Glomerular endothelial cell (primary cell): ENCODE data around the gene ZNF611. TPM values are rescaled to one million over a fixed set of nuclear protein-coding genes. Genes with fewer than 3 reads are reported as not detected.
"Not testable (repeated sequence)": the region's sequence is repeated elsewhere in the genome, so short reads cannot be mapped to it uniquely, and the experiment has no call there.

Source experiments
- DNase-seq: peaks from one replicate; pipeline ENCODE4 v3.0.0-alpha.2; 2011; ENCODE audit warnings: low read depth, low spot score; ENCODE audit errors: extremely low read depth
- total RNA-seq: library from RNA; depleted of rRNA; stranded (reverse); fragments of >200 nt; gene quantifications from 2 replicates; pipeline ENCODE4 v1.2.3, GENCODE V29; 2015

The ZNF611 gene
- total RNA-seq = 9.5 and 12.8 TPM in 2 replicates

GRCh38 chr19:52734893-52735661 lies at the start of gene ZNF611:
Gene ZNF611 (minus strand): TSS chr19:52735044. CDS start chr19:52715894, 19,150 bp downstream.
- DNase-seq = peak; percentile 72

DNA sequence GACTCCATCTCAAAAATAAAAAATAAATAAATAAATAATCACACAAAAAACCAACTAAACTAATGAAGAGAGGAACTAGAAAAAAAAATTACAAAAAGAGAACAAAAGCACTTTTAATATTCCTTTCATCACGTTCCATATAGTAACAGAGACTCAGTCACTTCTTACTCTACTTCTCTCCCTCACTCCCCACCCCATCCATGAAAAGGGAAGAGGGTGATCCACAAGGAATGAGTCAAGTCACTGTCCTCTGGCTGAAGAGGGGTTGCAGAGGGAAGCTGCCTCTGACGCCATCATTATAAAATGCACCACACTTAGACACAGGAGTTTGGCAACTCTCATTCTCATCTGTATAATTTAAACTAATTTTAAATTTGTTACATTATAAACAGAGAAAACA lies 48.0 kb upstream of the ZNF611 start:
- not testable (repeated sequence) for DNase-seq

GRCh38 chr19:52778811-52779210 lies 44.0 kb upstream of the ZNF611 start:
- DNase-seq = no peak

- not testable (repeated sequence) for DNase-seq
Measured at GRCh38 chr19:52756447-52756846, 21.6 kb upstream of the ZNF611 start.

- DNase-seq = no peak
Measured at GRCh38 chr19:52749780-52750179, 14.9 kb upstream of the ZNF611 start.

DNA sequence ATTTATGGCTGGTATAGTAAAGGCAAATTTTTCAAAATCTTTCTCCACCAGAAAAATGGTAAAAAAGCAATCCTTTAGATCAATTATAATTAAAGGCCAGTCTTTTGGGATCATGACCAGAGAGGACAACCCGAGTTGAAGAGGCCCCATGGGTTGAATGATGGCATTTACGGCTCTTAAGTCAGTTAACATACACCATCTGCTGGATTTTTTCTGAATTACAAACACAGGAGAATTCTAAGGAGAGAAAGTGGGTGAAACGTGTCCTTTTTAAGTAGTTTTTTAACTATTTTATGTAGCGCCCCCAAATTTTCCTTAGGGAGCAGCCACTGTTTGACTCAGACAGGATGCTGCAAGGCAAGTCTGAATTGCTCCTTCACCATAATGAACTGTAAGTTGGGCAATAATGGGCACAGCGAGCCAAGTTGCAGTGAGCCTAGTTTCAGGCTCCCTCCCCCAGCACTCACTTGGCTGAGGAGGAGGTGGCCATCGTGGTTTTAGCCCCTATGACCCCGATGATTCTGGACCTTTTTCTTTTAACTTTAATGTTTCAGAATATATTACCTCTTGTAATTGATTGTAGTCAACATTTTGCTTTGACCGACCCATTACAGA lies 13.6 kb upstream of the ZNF611 start:
- DNase-seq = no peak

- not testable (repeated sequence) for DNase-seq
Measured at GRCh38 chr19:52745919-52746318, 11.1 kb upstream of the ZNF611 start.

GRCh38 chr19:52743091-52743490 lies 8.2 kb upstream of the ZNF611 start:
- DNase-seq = no peak

GRCh38 chr19:52742516-52742915 lies 7.7 kb upstream of the ZNF611 start:
- DNase-seq = no peak

- no peak for DNase-seq
Measured at GRCh38 chr19:52741951-52742485, 7.2 kb upstream of the ZNF611 start.

DNA sequence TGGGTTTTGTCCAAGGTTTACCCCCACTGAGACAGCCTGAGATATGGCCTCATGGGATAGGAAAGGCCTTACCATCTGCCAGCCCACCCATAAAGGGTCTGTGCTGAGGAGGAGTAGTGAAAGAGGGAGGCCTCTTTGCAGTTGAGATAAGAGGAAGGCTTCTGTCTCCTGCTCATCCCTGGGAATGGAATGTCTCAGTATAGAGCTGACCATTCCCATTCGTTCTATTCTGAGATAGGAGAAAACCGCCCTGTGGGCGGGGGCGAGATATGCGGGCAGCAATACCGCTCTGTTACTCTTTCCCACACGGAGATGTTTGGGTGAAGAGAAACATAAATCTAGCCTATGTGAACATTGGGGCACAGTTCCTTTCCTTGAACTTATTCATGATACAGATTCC lies 6.5 kb upstream of the ZNF611 start:
- DNase-seq = not testable (repeated sequence)

- DNase-seq = no peak
Measured at GRCh38 chr19:52739576-52739975, 4.7 kb upstream of the ZNF611 start.

DNA sequence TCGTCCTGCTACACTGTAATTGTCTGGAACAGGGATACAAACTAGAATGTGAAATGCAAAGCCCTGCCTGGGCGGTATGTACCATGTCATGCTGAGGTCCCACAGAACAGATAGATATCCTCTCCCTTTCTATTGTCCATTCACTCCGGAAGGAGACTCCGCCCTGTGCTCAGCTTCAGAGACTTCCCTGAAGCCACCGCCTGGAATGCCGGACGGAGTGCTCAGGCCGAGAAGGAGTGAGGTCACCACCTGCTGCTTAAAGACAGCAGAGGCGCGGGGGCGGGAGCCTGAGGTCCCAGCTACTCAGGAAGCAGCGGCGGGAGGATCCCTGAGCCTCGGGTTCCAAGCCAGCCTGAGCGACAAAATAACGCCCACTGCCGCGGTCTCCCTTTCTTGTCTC lies 890 bp upstream of the ZNF611 start:
- no peak for DNase-seq

DNA sequence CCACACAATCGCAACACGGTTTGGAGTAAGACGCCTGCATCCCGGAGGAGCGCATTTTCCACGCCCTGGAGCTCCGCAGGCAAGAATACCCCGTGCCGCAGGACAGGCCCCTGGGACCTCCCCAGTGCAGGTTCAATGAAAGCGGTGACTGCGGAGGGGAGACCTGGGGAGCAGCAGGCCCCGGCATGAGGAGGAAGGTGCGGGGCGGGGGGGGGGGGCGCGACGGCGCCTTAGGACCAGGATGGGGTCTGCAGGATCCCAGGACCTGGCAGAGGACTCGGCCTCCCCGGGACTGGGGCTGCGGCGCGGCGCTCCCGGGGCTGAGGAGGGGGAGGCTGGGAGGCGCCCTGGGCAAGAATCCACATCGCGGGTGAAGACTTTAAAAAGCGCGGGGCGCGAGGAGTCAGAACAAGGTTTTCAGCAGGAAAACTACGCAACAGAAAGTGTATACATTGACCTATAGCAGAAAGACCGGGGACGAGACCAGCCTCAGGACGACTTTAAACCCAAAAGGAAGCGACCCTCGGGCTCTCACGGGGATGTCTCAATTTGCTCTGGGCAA lies 432 bp downstream of the ZNF611 start:
- no peak for DNase-seq

GRCh38 chr19:52726051-52726450 lies 8.8 kb downstream of the ZNF611 start:
- not testable (repeated sequence) for DNase-seq

DNA sequence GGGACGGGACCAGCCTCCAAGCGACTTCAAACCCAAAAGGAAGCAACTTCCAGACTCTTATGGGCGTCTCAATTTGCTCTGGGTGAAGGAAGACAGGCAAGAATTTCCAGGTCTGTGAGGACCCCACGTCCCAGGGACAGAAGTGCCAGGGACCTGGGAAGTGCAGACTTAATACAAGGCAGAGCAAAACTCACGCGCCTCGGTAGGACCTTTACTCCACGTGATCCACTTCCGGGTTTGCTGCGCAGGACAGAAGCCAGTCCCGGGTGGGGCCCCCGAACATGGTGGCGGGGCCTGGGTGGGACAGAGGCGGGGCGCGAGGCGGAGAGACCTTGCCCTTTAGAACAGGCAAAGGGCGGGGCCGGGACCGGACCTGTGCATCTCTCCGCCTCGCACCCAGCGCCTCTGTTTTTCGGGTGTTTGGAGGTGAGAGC lies 9.3 kb downstream of the ZNF611 start:
- DNase-seq = no peak

DNA sequence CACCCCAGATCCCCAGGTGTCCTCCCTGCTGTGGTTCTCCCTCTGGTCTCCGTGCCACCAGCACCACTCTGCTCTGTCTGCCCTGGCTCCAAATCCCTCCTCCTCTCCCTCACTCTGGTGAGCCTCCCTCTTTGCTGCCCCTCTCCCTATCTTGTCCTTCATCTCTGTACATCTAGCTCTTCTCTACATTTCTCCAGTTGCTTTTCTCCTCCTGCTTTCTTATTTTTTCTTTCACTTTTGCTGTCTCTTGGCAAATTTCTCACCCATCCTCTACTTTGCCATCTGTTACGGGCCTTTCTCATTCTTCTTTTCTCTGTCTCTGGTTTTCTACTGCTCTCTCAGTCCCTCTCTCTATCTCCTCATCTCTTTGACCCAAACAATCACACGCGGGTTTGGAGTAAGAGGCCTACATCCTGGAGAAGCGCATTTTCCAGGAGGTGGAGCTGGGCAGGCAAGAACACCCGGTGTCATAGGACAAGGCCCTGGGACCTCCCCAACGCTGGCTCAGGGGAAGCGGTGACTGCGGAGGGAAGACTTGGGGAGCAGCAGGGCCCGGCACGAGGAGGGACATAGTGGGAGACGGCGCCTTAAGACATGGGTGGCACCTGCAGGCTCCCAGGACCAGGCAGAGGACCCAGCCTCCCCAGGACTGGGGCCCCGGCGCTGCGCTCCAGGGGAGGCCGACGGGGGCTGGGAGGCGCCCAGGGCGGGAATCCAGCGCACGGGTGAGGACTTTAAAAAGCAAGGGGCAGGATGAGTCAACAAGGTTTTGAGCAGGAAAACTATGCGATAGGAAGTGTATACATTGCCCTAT lies 9.9 kb downstream of the ZNF611 start:
- no peak for DNase-seq

GRCh38 chr19:52723907-52724598 lies 10.8 kb downstream of the ZNF611 start:
- not testable (repeated sequence) for DNase-seq

DNA sequence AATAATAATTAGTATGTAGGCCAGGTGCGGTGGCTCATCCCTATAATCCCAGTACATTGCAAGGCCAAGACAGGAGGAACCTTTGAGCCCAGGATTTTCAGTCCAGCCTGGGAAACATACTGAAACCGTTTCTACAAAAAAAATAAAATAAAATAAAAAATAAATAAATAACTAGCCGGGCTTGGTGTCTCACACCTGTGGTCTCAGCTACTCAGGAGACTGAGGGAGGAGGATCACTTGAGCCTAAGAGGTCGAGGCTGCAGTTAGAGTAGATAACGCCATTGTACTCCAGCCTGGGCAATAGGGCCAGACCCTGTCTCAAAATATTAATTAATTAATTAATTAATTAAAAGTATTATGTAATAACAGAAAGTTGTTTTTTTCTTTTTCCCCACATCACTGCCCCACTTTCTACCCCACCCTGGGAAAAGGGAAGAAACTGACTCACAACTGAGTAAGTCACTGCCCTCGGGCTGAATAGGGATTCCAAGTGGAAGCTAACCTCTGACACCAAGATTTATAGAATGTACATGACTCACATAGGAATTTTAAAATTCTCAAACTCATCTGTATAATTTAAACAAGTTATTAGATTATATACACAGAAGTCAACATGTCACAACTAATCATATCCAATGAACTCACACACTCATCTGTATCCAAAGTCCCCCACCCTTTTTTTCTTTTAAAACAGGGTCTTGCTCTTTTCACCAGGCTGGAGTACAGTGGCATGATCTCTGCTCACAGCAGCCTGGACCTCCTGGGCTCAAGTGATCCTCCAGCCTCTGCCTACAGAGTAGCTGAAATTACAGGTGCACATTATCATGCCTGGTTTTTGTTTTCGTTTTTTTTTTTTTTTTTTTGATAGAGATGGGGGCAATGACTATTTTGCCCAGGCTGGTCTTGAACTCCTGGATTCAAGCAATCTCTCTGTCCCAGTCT lies 12.5 kb downstream of the ZNF611 start:
- no peak for DNase-seq
